ENCODE measurements around the gene VSIG2.

VSIG2 gene

DNA sequence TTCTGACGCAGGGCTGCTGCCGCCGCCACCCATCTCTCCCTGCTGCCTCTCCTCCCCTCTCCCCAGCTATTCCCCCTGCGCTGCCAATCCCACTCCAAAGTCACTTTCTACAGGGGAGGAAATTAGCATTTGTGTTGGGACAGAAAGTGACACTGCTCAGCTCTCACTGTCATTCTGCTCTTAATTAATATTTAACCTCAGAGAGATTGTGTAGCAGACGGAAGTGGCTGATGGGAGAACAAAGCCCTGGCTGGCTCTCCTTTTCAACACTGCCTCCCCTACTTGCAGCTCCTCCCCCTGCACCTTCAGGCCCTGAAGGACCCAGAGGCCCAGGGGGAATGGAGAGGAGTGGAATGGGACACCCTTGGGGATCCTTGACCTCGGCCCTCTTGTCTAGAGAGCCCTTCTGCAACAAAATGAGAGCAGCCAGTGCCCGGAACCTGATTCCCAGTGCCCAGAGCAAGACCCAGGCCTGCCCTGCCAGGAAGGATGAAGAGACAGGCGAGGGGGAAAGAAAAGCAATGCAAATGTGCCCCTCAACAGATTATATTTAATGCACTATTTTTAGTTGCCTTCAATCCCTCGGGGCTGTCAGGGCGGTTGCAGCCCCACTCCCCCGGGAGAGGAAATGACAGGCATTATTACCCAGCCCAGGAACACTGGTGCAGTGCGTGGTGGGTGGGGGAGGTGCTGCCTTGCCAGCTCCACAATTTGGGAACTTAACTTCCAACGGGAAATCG lies 26.9 kb downstream of the VSIG2 start:
- no peak for DNase-seq (ENCODE audit: low spot score)

GRCh38 chr11:124722176-124722575 lies 29.9 kb downstream of the VSIG2 start:
- no peak for DNase-seq (ENCODE audit: low spot score)

DNA sequence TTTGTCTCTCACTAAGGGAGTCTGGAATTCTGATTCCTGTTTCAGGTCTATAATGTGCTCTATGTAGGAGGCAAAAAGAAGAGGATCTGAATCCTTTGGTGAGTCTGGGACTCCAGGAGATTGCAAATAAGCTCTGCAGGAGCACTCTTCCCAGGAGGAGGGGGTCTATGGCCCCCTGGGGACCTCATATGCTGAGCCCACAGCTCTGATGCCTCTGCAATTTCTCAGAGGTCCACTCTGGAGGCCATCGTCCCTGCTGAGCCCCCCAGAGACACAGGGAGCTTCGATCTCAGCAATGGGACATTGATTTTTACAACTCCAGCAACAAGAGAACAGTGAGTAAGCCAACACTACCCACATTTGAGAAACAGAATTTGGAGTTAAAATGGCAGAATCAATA lies 32.5 kb downstream of the VSIG2 start:
- DNase-seq (ENCODE audit: low spot score), result no peak

GRCh38 chr11:124718801-124719200 lies 33.3 kb downstream of the VSIG2 start:
- no peak for DNase-seq (ENCODE audit: low spot score)

GRCh38 chr11:124717786-124718651 lies 34.0 kb downstream of the VSIG2 start:
- no peak for DNase-seq (ENCODE audit: low spot score)

- DNase-seq (ENCODE audit: low spot score), result no peak
Observed at GRCh38 chr11:124717421-124717785, 34.7 kb downstream of the VSIG2 start.

GRCh38 chr11:124716591-124716990 lies 35.5 kb downstream of the VSIG2 start:
- DNase-seq (ENCODE audit: low spot score), result no peak

- DNase-seq (ENCODE audit: low spot score), result no peak
Observed at GRCh38 chr11:124712392-124712791, 39.7 kb downstream of the VSIG2 start.

GRCh38 chr11:124707829-124708228 lies 44.2 kb downstream of the VSIG2 start:
- DNase-seq (ENCODE audit: low spot score), result no peak

DNA sequence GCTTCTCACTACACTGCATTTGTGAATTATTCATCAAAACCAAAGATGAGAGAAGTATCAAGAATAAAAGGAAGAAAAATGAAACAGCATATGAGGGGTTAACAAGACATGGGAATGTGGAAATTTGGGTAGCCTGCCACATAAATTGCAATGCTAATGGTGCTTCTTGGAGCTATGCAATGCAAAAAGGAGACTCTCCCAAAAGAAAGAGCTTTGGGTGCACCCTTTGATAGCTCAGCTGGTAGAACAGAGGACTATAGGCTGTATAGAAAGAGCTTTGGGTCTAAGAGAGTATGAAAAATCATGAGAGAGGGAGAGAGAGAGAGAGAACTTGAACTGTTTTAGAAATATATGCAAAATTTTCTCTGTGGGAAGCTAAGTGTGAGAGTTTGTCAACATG lies 52.0 kb downstream of the VSIG2 start:
- no peak for DNase-seq (ENCODE audit: low spot score)

- no peak for DNase-seq (ENCODE audit: low spot score)
Observed at GRCh38 chr11:124699547-124699946, 52.5 kb downstream of the VSIG2 start.
